OCI-M1 (cell line): ENCODE results near the gene RNU6-9.

ENCODE experiments used
- DNase-seq: peaks from one replicate; lab custom pipeline; 2025; lab: John Stamatoyannopoulos, UW

RNU6-9 gene

DNA sequence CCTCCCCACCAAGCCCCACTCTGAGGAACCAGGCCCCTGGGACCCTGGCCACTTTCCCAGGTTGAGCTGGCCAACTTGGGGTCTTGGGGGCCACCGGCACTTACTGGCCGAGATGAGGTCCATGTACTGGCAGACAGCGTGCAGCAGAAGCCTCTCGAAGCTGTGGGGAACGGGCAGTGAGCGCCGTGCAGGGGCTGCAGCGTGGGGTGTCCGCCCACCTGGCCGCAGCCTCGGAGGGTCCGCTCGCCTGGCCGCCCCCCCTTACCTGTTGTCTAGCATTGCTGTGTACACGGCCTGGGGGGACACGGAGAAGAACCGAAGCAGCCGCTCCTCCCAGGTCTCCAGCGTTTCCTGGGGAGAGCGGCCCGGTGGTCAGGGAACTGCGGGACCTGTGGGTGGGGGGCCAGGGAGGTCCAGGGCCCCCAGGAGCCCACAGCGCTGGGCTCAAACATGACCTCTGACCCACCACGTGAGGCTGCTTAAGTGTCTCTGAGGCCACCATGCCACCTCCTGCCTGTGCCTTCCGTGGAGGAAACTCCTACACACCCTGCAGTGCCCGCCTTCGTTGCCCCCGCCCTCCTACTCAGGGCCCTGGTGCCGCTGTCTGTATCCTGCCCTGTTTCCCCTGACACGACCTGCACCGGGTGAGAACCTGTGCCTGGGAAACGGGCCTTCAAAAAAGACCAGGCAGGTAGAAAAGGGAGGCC, 6.2 kb downstream of the RNU6-9 start:
- DNase-seq: no peak

DNA sequence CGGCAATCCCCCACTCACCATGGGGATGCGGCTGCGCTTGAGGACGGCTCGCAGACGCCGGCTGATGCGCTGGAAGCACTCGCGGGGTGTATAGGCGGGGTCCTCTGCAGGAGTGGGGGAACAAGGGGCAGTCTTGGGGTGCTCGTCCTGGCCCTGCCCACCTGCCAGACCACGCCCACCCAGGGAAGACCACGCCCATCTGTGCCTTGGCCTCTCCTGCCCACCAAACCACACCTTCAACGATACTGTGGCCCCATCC, 6.7 kb downstream of the RNU6-9 start:
- DNase-seq: no peak

DNA sequence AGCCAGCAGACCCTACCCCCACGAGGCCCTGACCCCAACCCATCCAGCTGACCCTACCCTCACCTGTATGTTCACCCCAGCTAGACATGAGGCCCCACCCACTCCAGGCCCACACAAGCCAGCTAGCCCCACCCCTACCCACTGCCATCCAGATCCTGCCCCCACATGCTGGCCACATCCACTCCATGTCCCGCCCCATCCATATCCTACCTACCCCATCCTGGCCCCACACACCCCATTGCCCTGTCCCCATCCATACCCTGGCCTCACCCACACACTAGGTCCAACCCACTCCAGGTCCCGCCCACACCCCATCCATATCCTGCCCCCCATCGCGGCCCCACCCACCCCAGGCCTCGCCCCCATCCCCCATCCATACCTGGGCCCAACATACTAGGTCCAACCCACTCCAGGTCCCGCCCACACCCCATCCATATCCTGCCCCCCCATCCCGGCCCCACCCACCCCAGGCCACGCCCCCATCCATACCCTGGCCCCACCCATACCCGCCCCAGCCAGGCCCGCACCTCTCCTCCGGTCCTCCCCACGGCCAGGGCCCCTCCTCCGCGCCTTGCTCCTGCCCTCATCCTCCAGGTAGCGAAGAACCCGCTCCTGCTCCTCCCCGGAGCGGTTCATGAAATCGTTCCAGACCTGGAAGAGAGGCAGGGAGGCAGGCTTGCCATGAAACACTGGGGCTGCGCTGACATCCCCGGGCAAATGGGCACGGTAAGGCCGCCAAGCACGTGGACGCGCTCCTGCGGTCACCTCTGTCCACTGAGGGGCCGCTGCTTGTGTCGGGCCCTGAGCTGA, 7.2 kb downstream of the RNU6-9 start:
- DNase-seq: no peak

DNA sequence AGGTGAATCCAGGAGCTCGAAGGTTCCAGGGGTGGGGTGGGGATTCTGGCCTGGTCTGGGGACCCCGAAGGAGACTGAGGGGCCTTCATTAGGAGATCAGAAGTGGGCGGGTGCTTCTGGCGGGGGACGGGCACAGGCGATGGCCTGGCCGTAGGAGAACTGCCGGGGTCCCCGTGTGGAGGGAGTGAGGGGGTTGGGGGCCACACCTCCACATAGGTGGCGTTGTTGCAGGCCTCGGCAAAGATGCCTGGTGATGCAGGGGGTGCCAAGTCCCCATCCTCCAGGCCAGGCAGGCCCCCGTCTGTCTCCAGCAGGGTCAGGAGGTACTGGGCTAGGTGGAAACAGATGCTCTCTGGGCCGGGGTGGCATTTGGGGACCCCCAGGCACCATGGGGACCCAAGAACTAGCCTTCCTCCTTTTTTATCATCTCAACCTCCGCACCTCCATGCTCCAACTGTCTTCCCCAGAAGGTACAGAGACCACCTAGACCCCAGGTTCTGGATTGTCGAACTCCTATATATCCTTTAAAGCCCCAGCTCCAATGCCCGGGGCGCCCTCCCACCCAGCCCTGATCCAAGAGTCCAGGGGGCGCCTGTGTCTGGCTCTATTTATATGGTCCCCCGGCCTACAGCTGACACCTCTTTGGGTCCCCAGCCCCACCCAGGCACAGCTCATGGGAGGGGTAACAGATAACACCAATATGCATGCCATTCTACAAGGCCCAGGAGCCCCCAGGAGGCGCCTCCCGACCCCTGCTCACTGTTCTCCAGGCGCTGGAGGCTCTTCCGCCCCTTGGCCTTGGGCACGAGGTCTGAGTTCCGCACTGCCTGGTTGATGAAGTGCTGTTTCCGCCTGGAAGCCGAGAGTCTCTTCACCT, 8.2 kb downstream of the RNU6-9 start:
- DNase-seq: no peak

DNA sequence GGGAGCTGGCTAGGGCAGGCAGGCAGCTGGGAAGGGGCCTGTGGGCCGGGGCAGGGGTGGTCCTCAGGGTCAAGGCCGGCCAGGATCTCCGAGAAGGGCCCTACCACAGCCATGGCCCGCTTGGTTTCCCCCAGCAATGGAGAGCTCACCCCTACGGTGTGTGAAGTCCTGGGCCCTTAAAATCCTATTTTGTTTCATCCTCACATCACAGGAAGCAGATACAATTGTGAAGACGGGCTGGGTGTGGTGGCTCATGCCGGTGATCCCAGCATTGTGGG, 8.7 kb downstream of the RNU6-9 start:
- no peak for DNase-seq

DNA sequence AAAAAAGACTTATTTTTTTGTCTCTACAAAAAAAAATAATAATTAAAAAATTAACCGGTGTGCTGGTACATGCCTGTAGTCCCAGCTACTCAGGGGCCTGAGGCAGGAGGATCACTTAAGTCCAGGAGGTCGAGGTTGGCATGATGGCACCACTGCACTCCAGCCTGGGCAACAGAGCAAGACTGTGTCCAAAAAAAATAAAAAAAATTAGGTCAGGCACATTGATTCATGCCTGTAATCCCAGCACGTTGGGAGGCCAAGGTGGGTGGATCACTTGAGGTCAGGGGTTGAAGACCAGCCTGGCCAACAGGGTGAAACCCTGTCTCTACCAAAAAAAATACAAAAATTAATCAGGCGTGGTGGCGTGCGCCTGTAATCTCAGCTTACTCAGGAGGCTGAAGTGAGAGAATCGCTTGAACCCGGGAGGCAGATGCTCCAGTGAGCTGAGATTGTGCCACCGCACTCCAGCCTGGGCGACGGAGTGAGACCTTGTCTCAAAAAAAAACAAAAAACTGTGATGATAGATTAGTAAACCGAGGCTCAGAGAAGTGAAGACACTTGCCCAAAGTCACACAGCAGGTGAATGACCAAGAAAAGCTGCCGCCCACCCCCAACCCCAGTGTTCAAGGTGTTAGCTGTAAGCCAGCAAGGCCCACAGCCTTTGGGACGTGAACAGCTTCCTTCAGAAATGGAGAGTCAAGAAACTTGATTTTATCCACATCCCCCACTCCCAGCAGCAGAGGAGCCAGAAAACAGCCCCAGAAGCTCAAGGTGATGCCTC, 9.4 kb downstream of the RNU6-9 start:
- no peak for DNase-seq

DNA sequence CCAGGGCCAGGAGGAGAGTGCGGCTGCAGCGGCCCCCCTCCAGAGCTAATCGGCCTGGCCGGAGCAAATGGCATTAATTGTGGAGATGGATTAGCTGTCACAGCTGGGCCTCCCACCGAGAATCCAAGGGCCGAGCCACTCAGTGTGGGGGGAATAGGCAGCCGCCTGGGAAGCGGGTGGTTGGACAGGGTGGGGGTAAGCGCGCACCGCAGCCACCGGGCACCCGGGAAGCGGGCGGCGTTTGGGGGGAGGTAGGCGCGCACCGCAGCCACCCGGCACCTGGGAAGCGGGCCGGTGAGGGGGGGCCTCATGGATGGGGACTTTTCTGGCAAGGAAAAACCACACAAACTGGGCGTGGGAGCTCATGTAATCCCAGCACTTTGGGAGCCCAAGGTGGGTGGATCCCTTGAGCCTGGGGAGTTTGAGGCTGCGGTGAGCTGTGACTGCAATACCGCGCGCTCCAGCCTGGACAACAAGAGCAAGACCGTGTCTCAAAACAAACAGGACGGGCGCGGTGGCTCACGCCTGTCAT, 10.0 kb downstream of the RNU6-9 start:
- DNase-seq: no peak

DNA sequence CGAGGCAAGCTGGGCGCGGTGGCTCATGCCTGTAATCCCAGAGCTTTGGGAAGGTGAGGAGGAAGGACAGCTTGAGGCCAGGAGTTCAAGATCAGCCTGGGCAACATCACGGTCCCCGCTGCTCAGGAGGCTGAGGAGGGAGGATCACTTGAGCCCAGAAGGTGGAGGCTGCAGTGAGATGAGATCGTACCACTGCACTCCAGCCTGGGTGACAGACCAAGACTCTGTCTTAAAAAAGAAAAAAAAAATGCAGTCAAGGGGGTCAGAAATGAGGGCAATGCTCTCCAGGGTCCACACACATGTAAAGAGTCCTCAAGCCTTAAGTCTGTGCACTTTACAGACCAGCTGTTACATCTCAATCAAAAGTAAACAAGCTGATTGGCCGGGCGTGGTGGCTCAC, 11.3 kb downstream of the RNU6-9 start:
- no peak for DNase-seq

DNA sequence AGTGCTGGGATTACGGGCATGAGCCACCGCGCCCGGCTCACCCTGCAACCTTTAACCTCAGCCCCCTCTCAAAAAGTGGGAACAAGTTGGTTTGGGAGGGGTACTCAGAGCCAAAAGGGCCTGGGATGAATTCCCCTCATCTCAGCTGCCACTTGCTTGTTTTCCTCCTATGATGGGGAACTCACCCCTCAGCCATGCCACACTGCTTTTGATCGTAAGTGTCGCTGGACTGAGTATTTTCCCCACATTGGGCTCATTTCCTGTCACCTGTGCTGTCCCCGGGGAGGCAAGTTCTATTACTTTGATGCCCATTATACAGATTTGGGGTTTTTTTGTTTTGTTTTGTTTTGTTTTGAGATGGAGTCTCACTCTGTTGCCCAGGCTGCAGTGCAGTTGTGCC, 13.2 kb downstream of the RNU6-9 start:
- DNase-seq: no peak

DNA sequence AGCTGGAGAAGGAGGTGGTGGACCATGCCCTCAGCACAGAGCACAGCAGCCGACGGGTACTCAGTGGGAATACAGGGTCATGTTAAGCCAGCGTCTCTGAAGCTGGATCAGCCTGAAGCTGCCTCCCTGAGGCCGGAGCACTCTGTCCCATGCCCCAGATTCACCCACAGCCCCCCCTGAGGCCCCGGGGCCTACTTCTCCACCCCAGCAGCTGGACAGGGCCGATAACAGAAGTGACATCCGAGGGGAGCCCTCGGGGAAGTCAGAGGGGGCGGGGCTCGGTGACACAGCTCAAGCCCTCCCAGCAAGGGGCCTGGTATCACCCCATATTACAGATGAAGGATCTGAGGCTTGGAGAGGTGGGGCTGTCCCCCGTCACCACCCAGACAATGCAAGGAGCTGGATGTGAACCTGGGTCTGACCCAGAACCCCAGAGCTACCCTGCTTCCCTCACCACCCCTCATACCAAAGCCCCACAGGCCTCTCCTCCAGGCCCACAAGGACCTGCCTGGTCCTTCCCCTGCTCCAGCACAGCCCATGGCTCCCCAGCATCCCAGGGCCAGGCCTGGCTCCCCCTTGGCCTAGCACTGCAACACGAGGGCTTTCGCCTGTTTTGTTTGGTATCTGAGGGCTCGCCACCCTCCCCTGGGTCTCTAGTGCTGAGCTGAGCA, 14.0 kb downstream of the RNU6-9 start:
- peak; percentile 91 for DNase-seq

DNA sequence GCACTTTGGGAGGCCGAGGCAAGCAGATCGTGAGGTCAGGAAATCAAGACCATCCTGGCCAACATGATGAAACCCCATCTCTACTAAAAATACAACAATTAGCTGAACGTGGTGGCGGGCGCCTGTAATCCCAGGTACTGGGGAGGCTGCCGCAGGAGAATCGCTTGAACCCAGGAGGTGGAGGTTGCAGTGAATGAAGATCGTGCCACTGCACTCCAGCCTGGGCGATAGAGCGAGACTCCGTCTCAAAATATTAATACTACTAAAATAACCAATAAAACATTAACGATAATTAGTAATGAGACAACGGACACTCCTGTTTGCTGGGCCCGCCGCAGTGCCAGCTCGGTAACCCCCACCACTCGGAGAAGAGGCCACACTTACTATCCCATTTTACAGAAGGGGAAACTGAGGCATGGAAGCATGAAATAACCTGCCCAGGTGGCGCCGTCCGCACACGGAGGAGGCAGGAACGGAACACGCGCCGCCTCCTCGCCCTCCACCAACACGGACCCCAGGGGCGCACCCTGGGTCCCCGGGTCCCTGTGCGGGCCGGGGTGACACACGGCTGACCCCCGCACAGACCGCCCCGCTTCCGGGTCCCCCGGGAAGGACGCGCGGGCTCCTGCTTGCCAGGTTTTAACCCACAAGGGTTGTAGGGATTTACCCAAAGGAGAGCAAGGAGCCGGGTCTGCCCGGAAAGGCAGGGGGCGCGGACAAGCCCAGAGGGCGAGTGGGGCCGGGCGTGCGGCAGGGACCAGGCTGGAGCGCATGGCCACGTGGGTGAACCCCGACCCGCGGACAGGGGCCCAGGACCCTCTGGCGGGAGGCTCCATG, 18.1 kb downstream of the RNU6-9 start:
- peak; percentile 1 for DNase-seq

DNA sequence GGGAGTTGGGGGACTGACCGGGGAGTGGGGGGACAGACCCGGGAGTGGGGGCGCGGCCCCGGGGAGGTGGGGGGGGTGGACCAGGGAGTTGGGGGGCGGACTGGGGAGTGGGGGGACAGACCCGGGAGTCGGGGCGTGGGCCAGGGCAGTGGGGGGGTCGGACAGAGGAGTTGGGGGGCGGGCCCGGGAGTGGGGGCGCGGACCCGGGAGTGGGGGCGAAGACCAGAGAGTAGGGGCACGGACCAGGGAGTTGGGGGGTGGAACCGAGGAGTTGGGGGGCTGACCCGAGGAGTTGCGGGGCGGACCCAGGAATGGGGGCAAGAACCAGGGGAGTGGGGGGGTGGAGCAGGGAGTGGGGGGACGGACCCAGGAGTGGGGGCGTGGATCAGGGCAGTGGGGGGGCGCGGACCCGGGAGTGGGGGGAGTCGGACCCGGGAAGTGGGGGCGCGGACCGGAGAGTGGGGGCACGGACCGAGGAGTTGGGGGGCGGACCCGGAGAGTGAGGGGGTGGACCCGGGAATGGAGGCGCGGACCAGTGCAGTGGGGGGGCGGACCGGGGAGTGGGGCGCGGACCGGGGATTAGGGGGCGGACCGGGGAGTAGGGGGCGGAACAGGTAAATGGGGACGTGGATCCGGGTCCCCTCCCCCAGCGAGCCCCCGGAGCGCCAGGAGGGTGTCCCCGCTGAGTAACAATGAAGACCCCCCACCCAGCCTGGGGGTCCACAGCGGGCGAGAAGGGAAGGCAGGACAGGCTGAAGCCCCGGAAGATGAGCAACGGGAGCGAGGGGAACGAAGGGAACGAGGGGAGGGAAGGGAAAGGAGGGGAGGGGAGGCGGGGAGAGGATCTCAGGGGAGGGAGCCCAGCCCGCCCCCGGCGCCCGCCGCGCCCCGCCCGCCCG, 19.1 kb downstream of the RNU6-9 start:
- DNase-seq: peak; percentile 38

DNA sequence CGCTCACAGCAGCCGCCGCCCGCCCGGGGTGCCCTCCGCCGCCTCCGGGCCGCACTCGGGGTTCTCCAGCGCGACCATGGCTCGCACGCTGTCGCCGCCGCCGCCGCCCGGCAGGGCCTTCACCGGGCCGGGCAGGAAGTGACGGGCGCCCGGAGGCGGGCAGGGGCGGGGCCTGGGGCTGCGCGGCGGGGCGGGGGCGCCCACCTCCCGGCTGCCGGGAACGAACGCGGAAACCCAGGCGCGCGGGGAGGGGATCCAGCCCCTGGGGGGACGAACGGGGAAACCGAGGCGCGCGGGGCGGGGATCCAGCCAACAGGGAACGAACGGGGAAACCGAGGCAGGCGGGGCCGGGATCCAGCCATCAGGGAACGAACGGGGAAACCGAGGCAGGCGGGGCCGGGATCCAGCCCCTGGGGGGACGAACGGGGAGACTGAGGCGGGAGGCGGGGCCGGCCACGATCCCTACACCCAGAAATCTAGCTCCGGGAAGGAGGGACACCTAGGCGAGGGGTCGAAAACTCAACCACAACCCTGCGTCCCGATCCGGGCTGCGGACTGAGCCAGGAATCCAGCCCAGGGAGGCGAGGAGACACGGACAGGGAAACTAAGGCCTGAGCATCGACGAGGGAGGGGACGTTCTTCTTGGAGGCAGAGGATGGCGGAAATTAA, 19.9 kb downstream of the RNU6-9 start, which contains the start of gene R3HDM4:
TSS of gene R3HDM4 (minus strand) at position 140 of the 669 bp plus-strand sequence. CDS start at position 78, 62 bp downstream.
- peak; percentile 68 for DNase-seq

DNA sequence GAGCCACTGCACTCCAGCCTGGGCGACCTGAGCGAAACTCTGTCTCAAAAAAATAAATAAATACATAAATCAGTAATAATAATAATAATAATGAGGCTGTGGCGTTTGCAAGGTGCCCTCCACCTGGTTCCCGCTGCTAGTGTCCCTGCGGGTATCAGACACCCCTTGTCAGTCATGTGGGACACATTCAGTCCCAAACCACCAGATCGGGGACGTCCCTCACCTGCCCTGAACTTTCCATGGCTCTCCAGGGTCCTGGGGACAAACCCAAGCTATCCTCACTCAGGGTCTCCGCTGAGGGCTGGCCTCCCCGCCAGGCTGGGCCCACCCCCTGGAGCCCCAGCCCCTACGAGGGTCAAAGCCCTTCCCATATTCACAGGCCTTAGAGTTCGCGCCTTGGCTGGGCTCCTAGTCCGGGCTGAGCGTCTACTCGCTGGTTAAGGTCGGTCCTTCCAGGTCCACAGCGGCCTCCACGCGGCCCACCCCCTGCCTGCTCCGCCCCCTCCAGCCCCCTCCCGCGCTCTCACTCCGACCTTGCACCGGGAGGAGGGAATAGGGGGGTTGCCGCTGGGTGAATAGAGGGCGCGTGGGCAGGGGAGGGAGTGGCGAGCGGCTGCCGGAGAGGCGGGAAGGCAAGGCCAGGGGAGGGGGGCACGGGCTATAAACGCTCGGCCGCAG, 23.5 kb downstream of the RNU6-9 start:
- DNase-seq: peak; percentile 20

DNA sequence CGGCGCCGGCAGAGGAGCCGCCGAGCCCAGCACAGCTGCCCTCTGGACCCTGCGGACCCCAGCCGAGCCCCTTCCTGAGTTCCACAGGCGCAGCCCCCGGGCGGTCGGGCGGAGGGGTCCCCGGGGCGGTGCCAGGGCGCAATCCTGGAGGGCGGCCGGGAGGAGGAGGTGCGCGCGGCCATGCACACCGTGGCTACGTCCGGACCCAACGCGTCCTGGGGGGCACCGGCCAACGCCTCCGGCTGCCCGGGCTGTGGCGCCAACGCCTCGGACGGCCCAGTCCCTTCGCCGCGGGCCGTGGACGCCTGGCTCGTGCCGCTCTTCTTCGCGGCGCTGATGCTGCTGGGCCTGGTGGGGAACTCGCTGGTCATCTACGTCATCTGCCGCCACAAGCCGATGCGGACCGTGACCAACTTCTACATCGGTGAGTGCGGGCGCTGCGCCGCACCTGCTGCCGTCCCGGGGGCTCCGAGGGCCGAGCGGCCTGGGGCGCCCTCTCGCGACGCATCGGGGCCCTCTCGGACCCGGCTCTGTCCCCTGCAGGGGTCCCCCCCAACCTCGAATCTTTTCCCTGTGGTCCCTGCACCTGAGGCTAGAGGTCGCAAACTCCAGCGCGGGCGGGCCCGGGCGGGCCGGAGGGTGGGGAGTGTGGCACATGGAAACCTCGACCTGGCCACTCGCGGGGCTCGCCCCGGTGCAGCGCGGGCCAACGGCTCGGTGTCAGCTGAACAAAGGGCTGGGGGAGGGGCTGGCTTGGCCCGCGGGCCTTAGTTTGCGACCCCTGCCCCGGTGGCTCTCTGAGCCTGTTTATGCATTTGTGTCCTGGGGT, 24.3 kb downstream of the RNU6-9 start, which contains the start of gene KISS1R:
TSS of gene KISS1R (plus strand) at position 11 of the 829 bp plus-strand sequence. CDS start at position 181, 170 bp downstream.
- DNase-seq: peak; percentile 57

DNA sequence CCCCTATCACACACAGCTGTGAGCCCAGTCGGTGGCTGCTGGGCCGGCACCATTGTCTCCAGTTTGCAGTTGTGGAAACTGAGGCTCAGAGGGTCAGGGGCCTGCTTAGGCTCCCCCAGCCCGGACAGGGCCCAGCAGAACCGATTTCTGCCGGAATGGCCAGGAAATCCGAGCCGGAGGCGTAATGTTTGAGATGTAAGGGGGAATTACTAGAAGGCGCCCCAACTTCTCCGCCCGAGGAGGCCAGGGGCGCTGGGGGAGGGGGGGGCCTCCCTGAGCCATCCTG, 24.8 kb downstream of the RNU6-9 start:
- no peak for DNase-seq

DNA sequence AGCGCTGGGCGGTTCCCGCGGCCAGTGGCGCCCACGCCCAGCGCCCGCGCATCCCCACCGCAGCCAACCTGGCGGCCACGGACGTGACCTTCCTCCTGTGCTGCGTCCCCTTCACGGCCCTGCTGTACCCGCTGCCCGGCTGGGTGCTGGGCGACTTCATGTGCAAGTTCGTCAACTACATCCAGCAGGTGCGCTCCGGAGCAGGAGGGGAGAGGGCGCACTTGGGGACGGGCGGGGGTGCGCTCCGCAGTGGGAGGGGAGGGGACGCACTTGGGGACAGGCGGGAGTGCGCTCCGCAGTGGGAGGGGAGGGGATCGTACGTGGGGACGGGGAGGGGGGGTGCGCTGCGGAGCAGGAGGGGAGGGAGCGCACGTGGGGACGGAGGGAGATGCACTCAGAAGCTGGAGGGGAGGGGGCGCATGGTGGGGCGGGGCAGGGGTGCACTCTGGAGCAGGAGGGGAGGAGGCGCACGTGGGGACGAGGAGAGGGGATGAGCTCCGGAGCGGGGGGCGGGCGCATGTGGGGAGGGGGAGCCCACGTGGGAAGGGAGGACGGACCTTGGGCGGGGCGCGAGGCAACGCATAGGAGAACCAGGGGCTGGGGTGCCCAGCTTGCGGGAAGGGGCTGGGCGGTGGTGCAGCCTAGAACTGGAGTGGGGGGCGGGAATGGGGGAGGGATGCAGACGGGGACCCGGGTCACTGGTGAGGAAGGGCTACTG, 25.4 kb downstream of the RNU6-9 start:
- no peak for DNase-seq
